ENCODE data around the gene CLK3.

CLK3 gene

DNA sequence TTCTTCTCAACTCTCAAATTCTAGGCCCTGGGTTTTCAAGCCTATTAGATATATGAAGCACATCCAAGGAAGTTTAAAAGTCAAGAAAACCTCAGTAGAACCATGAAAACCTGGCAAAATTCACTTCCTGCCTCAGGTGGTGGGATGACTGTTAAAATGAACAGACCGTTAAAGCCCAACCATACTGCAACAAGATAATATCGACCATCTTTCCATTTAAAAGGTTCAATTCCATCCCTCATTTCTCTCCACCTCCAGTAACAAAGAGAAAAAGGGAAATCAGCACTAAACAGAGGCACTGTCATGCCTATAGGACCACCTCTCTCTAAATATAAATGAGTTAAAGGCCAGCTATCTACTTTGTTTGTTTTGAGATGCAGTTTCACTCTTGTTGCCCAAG lies 49.0 kb downstream of the CLK3 start:
- no peaks in the 10 kb centered on the region for H3K9me3 ChIP-seq (ENCODE audit: control insufficient read depth, insufficient read depth, low read depth, low read length)
- CTCF ChIA-PET = interaction anchor here (2.4 to 3.8 kb wide), 2 partner anchors 33 to 105 kb away, joined by 6 to 24 read pairs; no protein-coding TSS in a partner anchor

DNA sequence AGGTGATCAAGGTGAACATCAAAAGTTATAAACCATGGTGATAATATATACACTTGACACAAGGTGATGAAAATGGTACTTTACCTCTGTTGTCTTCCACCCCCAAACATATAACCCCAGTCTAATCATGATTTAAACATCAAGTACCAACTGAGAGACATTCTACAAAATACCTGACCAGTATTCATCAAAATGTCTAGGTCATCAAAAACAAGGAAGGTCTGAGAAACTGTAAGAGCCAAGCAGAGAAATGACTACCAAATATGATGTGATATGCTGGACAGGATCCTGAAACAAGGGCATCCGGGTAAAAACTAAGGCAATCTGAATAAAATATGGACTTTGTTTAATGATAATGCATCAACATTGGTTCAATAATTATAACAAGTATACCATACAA lies 52.3 kb downstream of the CLK3 start:
- peaks cover 35 to 40% of the 10 kb centered on the region in 2 experiments for H3K36me3 ChIP-seq (ENCODE audit: control insufficient read depth in 2 of 2, insufficient read depth in 1 of 2, low read length in 2 of 2)
- H3K9me3 ChIP-seq (ENCODE audit: control insufficient read depth, insufficient read depth, low read depth, low read length) = no peaks in the 10 kb centered on the region
- H3K27ac ChIP-seq (ENCODE audit: extremely low read depth, low read depth, low read length) = no peak overlapping the region
- no peak for TF ChIP-seq ZNF423 (tag by site-specific recombination; IDR thresholded peaks at IDR 0.05)
- TF ChIP-seq GFI1B (tag by site-specific recombination; IDR thresholded peaks at IDR 0.05) = no peak
- TF ChIP-seq, protein P1, sequence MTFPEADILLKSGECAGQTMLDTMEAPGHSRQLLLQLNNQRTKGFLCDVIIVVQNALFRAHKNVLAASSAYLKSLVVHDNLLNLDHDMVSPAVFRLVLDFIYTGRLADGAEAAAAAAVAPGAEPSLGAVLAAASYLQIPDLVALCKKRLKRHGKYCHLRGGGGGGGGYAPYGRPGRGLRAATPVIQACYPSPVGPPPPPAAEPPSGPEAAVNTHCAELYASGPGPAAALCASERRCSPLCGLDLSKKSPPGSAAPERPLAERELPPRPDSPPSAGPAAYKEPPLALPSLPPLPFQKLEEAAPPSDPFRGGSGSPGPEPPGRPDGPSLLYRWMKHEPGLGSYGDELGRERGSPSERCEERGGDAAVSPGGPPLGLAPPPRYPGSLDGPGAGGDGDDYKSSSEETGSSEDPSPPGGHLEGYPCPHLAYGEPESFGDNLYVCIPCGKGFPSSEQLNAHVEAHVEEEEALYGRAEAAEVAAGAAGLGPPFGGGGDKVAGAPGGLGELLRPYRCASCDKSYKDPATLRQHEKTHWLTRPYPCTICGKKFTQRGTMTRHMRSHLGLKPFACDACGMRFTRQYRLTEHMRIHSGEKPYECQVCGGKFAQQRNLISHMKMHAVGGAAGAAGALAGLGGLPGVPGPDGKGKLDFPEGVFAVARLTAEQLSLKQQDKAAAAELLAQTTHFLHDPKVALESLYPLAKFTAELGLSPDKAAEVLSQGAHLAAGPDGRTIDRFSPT (tag by site-specific recombination; IDR thresholded peaks at IDR 0.05) = no peak
- TF ChIP-seq GLIS2 (tag by site-specific recombination; IDR thresholded peaks at IDR 0.05) = no peak
- TF ChIP-seq SALL2 (tag by site-specific recombination; IDR thresholded peaks at IDR 0.05; ENCODE audit: borderline replicate concordance) = no peak
- TF ChIP-seq ZNF23 (tag by site-specific recombination; IDR thresholded peaks at IDR 0.05; ENCODE audit: borderline replicate concordance) = no peak
- TF ChIP-seq, protein P2, sequence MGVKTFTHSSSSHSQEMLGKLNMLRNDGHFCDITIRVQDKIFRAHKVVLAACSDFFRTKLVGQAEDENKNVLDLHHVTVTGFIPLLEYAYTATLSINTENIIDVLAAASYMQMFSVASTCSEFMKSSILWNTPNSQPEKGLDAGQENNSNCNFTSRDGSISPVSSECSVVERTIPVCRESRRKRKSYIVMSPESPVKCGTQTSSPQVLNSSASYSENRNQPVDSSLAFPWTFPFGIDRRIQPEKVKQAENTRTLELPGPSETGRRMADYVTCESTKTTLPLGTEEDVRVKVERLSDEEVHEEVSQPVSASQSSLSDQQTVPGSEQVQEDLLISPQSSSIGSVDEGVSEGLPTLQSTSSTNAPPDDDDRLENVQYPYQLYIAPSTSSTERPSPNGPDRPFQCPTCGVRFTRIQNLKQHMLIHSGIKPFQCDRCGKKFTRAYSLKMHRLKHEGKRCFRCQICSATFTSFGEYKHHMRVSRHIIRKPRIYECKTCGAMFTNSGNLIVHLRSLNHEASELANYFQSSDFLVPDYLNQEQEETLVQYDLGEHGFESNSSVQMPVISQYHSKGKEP (tag by site-specific recombination; IDR thresholded peaks at IDR 0.05) = no peak
- TF ChIP-seq ZNF623 (tag by site-specific recombination; IDR thresholded peaks at IDR 0.05) = no peak
- TF ChIP-seq ZNF707 (tag by site-specific recombination; IDR thresholded peaks at IDR 0.05) = no peak
- no peak for TF ChIP-seq ZSCAN16 (tag by site-specific recombination; IDR thresholded peaks at IDR 0.05)
- no peak for TF ChIP-seq TRIM28 (IDR thresholded peaks at IDR 0.05; ENCODE audit: borderline replicate concordance, low read length)
- TF ChIP-seq, protein P3, sequence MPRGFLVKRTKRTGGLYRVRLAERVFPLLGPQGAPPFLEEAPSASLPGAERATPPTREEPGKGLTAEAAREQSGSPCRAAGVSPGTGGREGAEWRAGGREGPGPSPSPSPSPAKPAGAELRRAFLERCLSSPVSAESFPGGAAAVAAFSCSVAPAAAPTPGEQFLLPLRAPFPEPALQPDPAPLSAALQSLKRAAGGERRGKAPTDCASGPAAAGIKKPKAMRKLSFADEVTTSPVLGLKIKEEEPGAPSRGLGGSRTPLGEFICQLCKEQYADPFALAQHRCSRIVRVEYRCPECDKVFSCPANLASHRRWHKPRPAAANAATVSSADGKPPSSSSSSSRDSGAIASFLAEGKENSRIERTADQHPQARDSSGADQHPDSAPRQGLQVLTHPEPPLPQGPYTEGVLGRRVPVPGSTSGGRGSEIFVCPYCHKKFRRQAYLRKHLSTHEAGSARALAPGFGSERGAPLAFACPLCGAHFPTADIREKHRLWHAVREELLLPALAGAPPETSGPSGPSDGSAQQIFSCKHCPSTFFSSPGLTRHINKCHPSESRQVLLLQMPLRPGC (tag by site-specific recombination; IDR thresholded peaks at IDR 0.05) = no peak
- TF ChIP-seq OSR2 (tag by site-specific recombination; IDR thresholded peaks at IDR 0.05) = no peak
- TF ChIP-seq, protein P4, sequence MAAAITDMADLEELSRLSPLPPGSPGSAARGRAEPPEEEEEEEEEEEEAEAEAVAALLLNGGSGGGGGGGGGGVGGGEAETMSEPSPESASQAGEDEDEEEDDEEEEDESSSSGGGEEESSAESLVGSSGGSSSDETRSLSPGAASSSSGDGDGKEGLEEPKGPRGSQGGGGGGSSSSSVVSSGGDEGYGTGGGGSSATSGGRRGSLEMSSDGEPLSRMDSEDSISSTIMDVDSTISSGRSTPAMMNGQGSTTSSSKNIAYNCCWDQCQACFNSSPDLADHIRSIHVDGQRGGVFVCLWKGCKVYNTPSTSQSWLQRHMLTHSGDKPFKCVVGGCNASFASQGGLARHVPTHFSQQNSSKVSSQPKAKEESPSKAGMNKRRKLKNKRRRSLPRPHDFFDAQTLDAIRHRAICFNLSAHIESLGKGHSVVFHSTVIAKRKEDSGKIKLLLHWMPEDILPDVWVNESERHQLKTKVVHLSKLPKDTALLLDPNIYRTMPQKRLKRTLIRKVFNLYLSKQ (tag by site-specific recombination; IDR thresholded peaks at IDR 0.05; ENCODE audit: borderline replicate concordance) = no peak
- TF ChIP-seq ZFHX2 (tag by site-specific recombination; conservative IDR thresholded peaks at IDR 0.05) = no peak
- TF ChIP-seq ZBTB20 (tag by site-specific recombination; IDR thresholded peaks at IDR 0.05) = no peak
- TF ChIP-seq ZNF792 (tag by site-specific recombination; IDR thresholded peaks at IDR 0.05) = no peak
- no peak overlapping the region for H3K4me3 ChIP-seq (ENCODE audit: low read depth, low read length)
- ChIA-PET CTCF (interaction anchor here (0.6 to 0.7 kb wide), 2 partner anchors 41 to 45 kb away, joined by 3 read pairs; no protein-coding TSS in a partner anchor), POLR2A (no interaction called here)
- peaks cover 17% of the 10 kb centered on the region for H3K4me1 ChIP-seq (ENCODE audit: control insufficient read depth, insufficient read depth, low read length)

More for the DNA sequence above, 49.0 kb downstream of the CLK3 start:
- Histone ChIP-seq H3K36me3 (ENCODE audit: control insufficient read depth in 2 of 2, insufficient read depth in 1 of 2, low read length in 2 of 2) (peaks cover 11 to 15% of the 10 kb centered on the region in 2 experiments), H3K27ac (ENCODE audit: extremely low read depth, low read depth, low read length) (peak overlapping the region; percentile 48), H3K4me1 (ENCODE audit: control insufficient read depth, insufficient read depth, low read length) (peaks cover 26% of the 10 kb centered on the region), H3K4me3 (ENCODE audit: low read depth, low read length) (no peak overlapping the region)
- POLR2A ChIA-PET = no interaction called here
- TF ChIP-seq ZSCAN30 (tag by site-specific recombination; IDR thresholded peaks at IDR 0.05) (0 out of 2 replicates have a peak, but pooled peaks have one; percentile 2), BCL11A (tag by site-specific recombination; IDR thresholded peaks at IDR 0.05; ENCODE audit: low read depth) (no peak), ZNF24 (tag by site-specific recombination; IDR thresholded peaks at IDR 0.05) (no peak)
- TF ChIP-seq, protein P5, sequence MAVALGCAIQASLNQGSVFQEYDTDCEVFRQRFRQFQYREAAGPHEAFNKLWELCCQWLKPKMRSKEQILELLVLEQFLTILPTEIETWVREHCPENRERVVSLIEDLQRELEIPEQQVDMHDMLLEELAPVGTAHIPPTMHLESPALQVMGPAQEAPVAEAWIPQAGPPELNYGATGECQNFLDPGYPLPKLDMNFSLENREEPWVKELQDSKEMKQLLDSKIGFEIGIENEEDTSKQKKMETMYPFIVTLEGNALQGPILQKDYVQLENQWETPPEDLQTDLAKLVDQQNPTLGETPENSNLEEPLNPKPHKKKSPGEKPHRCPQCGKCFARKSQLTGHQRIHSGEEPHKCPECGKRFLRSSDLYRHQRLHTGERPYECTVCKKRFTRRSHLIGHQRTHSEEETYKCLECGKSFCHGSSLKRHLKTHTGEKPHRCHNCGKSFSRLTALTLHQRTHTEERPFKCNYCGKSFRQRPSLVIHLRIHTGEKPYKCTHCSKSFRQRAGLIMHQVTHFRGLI (tag by site-specific recombination; IDR thresholded peaks at IDR 0.05) = peak; percentile 94

Measured in HEK293 (cell line).